ENCODE data around the gene RELA.

RELA gene

DNA sequence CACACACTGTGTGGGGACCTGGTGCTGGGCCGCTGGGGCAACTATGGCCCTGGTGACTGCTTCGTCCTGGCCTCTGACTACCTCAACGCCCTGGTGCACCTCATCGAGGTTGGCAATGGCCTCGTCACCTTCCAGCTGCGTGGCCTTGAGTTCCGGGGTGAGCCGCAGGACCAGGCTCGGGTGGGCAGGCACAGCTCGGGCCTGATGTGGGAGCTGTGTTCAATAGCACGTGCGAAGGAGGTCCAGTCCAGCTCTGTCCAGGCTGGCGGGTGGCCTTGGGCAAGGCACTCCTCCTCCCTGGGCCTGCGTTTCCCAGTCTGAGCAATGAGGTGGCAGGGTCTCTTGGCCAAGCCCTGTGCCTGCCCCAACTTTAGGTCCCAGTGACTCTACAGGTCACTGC is 33.1 kb downstream of the RELA start:
- no peak for DNase-seq (ENCODE audit: low read depth in 1 of 2, low spot score in 1 of 2)
- in situ Hi-C loops (cut with HindIII; ENCODE audit: low pct_unique_long_range_greater_than_20kb, low sequenced_read_pairs): no loop called here
- TF ChIP-seq JUND (IDR thresholded peaks at IDR 0.05; ENCODE audit: low read depth): no peak

GRCh38 chr11:65627202-65627601 is 35.5 kb downstream of the RELA start:
- DNase-seq (ENCODE audit: low read depth in 1 of 2, low spot score in 1 of 2): no peak
- in situ Hi-C loops (cut with HindIII; ENCODE audit: low pct_unique_long_range_greater_than_20kb, low sequenced_read_pairs): no loop called here
- no peak for TF ChIP-seq JUND (IDR thresholded peaks at IDR 0.05; ENCODE audit: low read depth)

- DNase-seq (ENCODE audit: low read depth in 1 of 2, low spot score in 1 of 2): peak; percentile 47 to 57
- in situ Hi-C loops (cut with HindIII; ENCODE audit: low pct_unique_long_range_greater_than_20kb, low sequenced_read_pairs): no loop called here
- no peak for TF ChIP-seq JUND (IDR thresholded peaks at IDR 0.05; ENCODE audit: low read depth)
Observed at GRCh38 chr11:65625628-65626342, 36.9 kb downstream of the RELA start.

GRCh38 chr11:65624931-65625627 is 37.6 kb downstream of the RELA start:
- in situ Hi-C loops (cut with HindIII; ENCODE audit: low pct_unique_long_range_greater_than_20kb, low sequenced_read_pairs): no loop called here
- DNase-seq (ENCODE audit: low read depth in 1 of 2, low spot score in 1 of 2): no peak
- no peak for TF ChIP-seq JUND (IDR thresholded peaks at IDR 0.05; ENCODE audit: low read depth)

- in situ Hi-C loops (cut with HindIII; ENCODE audit: low pct_unique_long_range_greater_than_20kb, low sequenced_read_pairs): no loop called here
- no peak for DNase-seq (ENCODE audit: low read depth in 1 of 2, low spot score in 1 of 2)
- no peak for TF ChIP-seq JUND (IDR thresholded peaks at IDR 0.05; ENCODE audit: low read depth)
Observed at GRCh38 chr11:65623852-65624616, 38.7 kb downstream of the RELA start.

DNA sequence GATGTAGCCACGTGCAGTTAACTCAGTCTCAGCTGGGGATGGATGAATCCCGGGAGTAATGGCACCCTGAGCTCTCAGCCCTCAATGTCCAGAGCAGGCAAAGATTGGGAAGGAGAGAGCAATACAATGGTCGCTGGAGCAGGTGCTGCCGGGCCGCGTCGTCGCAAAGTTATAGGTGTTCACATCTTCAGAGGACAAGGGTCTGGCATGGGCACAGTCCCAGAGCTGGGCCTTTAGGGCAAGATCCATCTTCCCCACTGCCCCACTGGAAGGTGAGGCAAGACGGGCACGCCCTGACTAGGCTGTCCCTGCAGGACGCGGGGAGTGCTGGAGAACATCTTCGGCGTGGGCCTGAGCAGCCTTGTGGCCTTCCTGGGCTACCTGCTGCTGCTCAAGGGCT is 39.5 kb downstream of the RELA start:
- in situ Hi-C loops (cut with HindIII; ENCODE audit: low pct_unique_long_range_greater_than_20kb, low sequenced_read_pairs): no loop called here
- no peak for DNase-seq (ENCODE audit: low read depth in 1 of 2, low spot score in 1 of 2)
- TF ChIP-seq JUND (IDR thresholded peaks at IDR 0.05; ENCODE audit: low read depth): no peak

- in situ Hi-C loops (cut with HindIII; ENCODE audit: low pct_unique_long_range_greater_than_20kb, low sequenced_read_pairs): no loop called here
- TF ChIP-seq JUND (IDR thresholded peaks at IDR 0.05; ENCODE audit: low read depth): no peak
- DNase-seq (ENCODE audit: low read depth in 1 of 2, low spot score in 1 of 2): no peak
Observed at GRCh38 chr11:65622011-65622410, 40.7 kb downstream of the RELA start.

DNA sequence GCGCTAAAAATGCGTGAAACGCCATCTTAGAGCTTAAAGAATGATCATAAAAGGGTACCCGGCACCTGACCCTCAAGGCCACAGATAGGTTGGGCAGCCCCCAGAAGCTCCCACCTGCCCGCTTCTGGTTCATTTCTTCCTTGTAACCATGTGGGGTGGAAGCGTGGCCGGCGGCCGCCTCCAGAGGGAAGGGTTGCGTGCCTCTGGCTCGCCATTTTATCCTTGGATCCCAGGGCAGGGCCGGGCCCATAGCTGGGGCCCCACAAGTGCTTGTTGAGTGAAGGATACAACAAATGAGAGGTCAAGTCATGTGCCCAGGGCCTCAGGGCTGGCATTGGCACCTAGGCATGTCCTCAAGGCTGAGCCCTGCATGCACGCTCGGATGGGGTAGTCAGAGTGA is 41.3 kb downstream of the RELA start:
- no peak for DNase-seq (ENCODE audit: low read depth in 1 of 2, low spot score in 1 of 2)
- TF ChIP-seq JUND (IDR thresholded peaks at IDR 0.05; ENCODE audit: low read depth): no peak
- in situ Hi-C loops (cut with HindIII; ENCODE audit: low pct_unique_long_range_greater_than_20kb, low sequenced_read_pairs): no loop called here

DNA sequence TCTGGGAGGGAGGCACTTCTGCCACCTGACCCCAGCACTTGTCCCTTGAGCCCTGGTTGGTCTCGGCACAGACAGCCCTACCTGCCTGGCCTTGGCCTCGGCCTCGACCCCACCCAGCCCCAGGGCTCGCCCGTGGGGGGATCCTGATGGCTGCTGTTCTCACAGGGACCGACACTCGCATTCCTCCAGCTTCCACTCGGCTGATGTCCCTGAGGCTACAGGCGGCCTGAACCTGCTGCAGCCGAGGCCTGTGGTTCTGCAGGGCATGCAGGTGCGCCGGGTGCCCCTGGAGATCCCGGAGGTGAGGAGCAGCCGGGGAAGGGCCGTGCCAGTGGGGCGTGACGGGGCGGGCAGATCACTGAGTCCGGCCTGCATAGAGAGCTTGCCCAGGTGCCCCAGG is 42.0 kb downstream of the RELA start:
- no peak for TF ChIP-seq JUND (IDR thresholded peaks at IDR 0.05; ENCODE audit: low read depth)
- no peak for DNase-seq (ENCODE audit: low read depth in 1 of 2, low spot score in 1 of 2)
- in situ Hi-C loops (cut with HindIII; ENCODE audit: low pct_unique_long_range_greater_than_20kb, low sequenced_read_pairs): no loop called here

DNA sequence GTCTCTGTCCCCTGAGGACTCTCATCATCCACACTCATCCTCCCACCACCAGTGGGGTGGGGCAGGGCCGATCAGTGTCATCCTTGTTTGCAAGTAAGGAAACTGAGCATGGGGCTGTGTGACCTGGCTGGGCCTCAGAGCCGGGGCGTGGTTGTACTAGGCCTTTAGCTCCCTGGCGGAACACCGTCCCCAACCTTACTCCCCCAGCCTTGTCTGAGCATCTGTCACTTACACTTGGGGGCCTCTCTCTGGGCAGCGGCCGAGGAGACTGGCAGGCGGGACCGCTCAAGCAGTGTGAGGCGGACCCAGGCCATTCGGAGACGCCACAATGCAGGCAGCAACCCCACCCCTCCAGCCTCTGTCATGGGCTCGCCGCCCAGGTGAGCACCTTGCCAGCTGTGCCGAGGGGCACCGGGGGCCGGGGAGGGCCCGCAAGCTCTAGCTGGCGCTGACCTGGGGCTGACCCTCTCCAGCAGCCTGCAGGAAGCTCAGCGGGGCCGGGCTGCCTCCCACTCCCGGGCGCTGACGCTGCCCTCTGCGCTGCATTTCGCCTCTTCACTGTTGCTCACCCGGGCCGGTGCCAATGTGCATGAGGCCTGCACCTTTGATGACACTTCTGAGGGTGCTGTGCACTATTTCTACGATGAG is 43.3 kb downstream of the RELA start:
- DNase-seq (ENCODE audit: low read depth in 1 of 2, low spot score in 1 of 2): no peak
- in situ Hi-C loops (cut with HindIII; ENCODE audit: low pct_unique_long_range_greater_than_20kb, low sequenced_read_pairs): no loop called here
- no peak for TF ChIP-seq JUND (IDR thresholded peaks at IDR 0.05; ENCODE audit: low read depth)

GRCh38 chr11:65618763-65619162 is 44.0 kb downstream of the RELA start:
- no peak for DNase-seq (ENCODE audit: low read depth in 1 of 2, low spot score in 1 of 2)
- in situ Hi-C loops (cut with HindIII; ENCODE audit: low pct_unique_long_range_greater_than_20kb, low sequenced_read_pairs): no loop called here
- TF ChIP-seq JUND (IDR thresholded peaks at IDR 0.05; ENCODE audit: low read depth): no peak

GRCh38 chr11:65617990-65618751 is 44.5 kb downstream of the RELA start:
- no peak for DNase-seq (ENCODE audit: low read depth in 1 of 2, low spot score in 1 of 2)
- TF ChIP-seq JUND (IDR thresholded peaks at IDR 0.05; ENCODE audit: low read depth): no peak
- in situ Hi-C loops (cut with HindIII; ENCODE audit: low pct_unique_long_range_greater_than_20kb, low sequenced_read_pairs): no loop called here
